Kidney epithelial cell (primary cell): ENCODE results near the gene THAP12. TPM values are rescaled to one million over a fixed set of nuclear protein-coding genes. Genes with fewer than 3 reads are reported as not detected.

Experiments
- DNase-seq: peaks from one replicate; pipeline ENCODE4 v3.0.0-alpha.2; 2010; ENCODE audit warnings: low read depth
- H3K27me3 ChIP-seq: 2 replicates; pipeline ENCODE4 v1.6.0; 2011; ENCODE audit warnings: low read length; ENCODE audit not compliant: control insufficient read depth, insufficient read depth
- H3K36me3 ChIP-seq: 2 replicates; pipeline ENCODE4 v1.5.1; 2011; ENCODE audit warnings: low read length; ENCODE audit not compliant: control insufficient read depth, insufficient read depth
- H3K4me3 ChIP-seq: 2 replicates; pipeline ENCODE4 v1.5.1; 2011; ENCODE audit warnings: low read depth, mild to moderate bottlenecking, control low read depth, low read length
- total RNA-seq: library from RNA; depleted of rRNA; stranded (reverse); fragments of >200 nt; gene quantifications from 2 replicates; pipeline ENCODE4 v1.2.3, GENCODE V29; 2015
- TF ChIP-seq, protein P1 (sequence below): IDR thresholded peaks from 2 replicates; pipeline ENCODE4 v1.5.1; 2011; ENCODE audit warnings: mild to moderate bottlenecking, moderate library complexity, low read length, control low read depth, inconsistent platforms; ENCODE audit not compliant: insufficient read depth, poor library complexity, severe bottlenecking

The THAP12 gene
- total RNA-seq, 1 donor from 2014 or later: 35.3 TPM

DNA sequence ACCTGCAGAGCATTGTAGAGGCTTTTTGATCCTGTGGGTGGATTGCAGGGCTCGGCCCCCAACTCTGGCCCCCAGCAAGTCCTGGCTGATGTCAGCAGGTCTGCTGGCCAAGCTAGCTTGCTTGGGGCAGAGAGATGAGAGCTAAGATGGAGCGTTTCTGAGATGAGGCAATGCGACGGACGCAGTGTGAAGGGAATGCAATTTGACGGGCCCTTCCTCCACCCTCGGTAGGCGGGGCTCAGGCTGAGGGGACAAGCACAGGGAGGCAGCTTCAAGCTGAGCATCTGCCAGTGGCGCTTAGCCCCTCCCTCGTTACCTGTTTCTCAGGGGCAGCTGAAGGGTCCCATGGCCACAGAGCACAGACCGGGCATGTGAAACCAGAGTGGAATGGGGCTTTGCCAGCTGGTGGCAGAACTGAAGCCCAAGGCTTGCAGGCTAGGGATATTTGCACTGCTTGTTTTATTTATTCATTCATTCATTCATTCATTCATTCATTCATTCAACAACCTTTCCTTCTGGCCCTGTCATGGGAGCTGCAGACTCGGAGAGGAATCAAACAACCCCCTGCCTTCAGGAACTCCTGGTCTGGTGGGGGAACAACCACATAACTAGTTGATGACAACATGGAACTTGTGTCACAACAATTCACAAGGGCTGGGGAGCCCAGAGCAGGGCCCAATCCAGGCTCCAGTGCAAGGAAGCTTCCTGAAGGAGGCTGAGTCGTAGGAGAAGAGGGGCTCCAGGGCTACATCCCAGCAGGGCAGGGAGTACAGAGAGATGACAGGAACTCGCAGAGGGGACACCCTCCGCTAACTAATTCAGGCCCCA, 66.8 kb downstream of the THAP12 start:
- DNase-seq: no peak
- no peaks in the 10 kb centered on the region for H3K36me3 ChIP-seq
- peaks cover 50% of the 10 kb centered on the region for H3K27me3 ChIP-seq
- TF ChIP-seq, protein P1, sequence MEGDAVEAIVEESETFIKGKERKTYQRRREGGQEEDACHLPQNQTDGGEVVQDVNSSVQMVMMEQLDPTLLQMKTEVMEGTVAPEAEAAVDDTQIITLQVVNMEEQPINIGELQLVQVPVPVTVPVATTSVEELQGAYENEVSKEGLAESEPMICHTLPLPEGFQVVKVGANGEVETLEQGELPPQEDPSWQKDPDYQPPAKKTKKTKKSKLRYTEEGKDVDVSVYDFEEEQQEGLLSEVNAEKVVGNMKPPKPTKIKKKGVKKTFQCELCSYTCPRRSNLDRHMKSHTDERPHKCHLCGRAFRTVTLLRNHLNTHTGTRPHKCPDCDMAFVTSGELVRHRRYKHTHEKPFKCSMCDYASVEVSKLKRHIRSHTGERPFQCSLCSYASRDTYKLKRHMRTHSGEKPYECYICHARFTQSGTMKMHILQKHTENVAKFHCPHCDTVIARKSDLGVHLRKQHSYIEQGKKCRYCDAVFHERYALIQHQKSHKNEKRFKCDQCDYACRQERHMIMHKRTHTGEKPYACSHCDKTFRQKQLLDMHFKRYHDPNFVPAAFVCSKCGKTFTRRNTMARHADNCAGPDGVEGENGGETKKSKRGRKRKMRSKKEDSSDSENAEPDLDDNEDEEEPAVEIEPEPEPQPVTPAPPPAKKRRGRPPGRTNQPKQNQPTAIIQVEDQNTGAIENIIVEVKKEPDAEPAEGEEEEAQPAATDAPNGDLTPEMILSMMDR: no peak
- H3K4me3 ChIP-seq: no peak overlapping the region

DNA sequence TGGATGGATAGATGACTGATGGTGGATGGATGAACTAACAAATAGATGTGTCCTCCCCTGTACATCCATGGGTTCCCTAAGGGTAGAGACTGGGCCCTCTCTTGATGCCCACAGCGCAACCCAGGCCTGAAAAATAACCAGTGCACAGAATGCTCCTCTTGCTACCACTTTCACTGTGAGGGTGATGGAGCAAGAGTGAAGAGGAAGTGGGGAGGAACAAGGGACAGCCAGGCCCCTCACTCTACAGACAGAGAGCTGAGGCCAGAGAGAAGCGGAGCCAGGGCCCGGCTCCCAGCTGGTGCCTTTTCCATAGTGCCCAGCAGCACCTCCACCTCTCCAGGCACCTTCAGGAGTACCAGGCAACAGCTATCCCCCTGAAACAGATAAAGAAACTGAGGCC, 67.7 kb downstream of the THAP12 start:
- no peak for DNase-seq
- TF ChIP-seq, protein P1: no peak
- no peaks in the 10 kb centered on the region for H3K36me3 ChIP-seq
- no peak overlapping the region for H3K4me3 ChIP-seq
- H3K27me3 ChIP-seq: peaks cover 46% of the 10 kb centered on the region

DNA sequence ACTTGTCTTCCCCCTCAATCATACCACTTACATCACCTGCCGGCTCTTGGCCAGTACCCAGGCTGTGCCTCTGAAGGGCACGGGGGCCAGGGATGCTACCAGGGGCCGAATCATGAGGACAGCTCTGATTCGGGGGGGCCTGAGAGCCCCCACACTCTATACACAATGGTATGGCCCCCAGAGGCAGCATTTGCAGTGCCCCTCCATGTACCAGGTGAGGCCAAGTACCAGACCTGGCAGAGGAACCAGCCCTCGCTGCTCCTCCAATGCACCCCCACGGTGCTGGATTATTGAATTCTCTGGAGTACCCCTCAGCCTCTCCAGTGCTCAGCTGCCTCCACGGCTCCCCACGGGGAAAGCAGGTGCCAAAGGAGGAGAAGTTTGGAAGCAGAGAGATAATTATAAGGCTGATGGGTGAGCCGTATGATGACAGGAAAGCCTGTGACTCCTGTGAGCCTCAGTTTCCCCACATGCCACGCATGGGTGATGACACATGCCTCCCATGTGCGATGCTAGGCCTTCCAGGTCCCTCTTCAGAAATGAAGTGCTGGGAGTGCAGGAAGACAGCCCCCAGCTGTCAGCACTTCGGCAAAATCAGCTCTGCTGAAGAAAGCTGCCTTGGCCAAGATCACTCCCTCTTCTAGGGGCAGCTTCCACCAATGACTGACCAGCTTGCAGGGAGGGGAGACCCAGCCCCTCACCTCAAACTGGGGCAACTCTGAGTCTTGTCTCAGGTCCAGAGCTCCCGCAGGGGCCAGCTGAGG, 69.9 kb downstream of the THAP12 start:
- H3K36me3 ChIP-seq: no peaks in the 10 kb centered on the region
- TF ChIP-seq, protein P1: no peak
- H3K27me3 ChIP-seq: peaks cover 52% of the 10 kb centered on the region
- DNase-seq: no peak
- H3K4me3 ChIP-seq: no peak overlapping the region

DNA sequence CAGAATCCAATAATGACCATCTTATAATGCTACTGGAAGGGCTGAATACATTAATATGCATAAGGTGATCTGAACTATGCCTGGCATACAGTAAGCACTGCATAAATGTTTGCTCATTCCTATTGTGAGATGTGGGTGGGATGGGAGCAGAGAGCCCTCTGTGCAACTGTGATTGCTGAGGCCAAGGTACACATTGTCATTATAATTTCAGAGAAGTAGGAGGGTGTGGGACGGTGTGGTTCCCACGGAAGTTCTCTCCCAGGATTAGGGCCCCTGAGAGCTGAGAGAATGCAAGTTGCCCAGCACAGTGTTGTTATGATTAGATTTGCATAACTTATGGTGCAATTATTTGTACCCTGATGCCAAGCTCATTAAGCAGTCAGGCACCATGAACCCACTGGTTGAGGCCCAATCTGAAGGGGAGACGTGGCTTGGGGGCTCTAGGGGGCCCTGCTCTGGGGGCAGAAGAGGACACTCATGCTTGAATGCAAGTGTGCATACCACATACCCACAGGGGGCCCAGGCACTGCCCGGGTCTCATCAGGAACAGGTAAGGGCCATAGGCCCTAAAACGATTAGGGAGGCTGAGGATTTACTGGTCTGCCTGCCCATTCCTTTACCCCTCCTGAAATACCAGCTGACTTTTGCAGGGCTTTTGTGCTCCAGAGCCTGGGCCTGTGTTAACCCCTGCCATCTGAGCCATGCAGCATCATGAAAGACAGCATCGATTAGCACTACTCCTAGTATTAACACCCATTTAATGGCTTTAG, 72.8 kb downstream of the THAP12 start:
- no peaks in the 10 kb centered on the region for H3K36me3 ChIP-seq
- DNase-seq: no peak
- TF ChIP-seq, protein P1: no peak
- H3K27me3 ChIP-seq: peaks cover 46% of the 10 kb centered on the region
- no peak overlapping the region for H3K4me3 ChIP-seq

DNA sequence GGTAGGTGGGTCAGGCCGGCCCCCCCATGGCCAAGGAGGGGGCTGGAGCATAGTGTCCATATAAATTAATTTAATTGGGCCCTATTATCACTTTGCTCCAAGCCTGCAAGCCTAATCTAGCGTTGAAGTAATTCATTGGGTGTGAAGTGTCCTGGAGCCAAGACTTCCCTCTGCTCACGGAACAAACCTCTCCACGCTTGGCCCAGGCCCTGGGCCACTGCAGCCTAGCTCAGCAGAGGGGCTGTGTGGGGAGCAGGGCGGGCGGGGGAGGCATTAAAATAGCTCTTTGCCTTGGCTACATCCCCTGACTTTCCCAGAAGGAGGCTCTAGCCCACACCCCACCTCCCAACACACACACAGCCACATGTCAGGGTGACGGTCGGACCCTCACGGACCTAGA, 73.5 kb downstream of the THAP12 start:
- no peak for DNase-seq
- TF ChIP-seq, protein P1: no peak
- Histone ChIP-seq H3K4me3 (no peak overlapping the region), H3K36me3 (no peaks in the 10 kb centered on the region), H3K27me3 (peaks cover 49% of the 10 kb centered on the region)
